HepG2 (cell line): ENCODE measurements around the gene CEP131. TPM values are rescaled to one million over a fixed set of nuclear protein-coding genes. Genes with fewer than 3 reads are reported as not detected.

Experiments used
- CEBPB ChIP-seq: IDR thresholded peaks from 2 replicates; pipeline ENCODE4 v1.6.1; 2011; ENCODE audit warnings: low read depth, low read length, improper control_type of control experiment, borderline replicate concordance
- DPF2 ChIP-seq: sonication (generic); formaldehyde crosslinking; IDR thresholded peaks from 2 replicates; pipeline ENCODE4 v1.4.0; 2020; ENCODE audit warnings: mild to moderate bottlenecking, low read depth, missing genetic modification reagents, borderline replicate concordance
- EP300 ChIP-seq, 3 experiments: sonication (generic) in 1 of 3; formaldehyde crosslinking in 1 of 3; IDR thresholded peaks; 2 replicates each; pipeline versions ENCODE4 v1.5.1 to v1.6.1; 2011 to 2020; ENCODE audit warnings: low read depth in 2 of 3, low read length in 2 of 3, borderline replicate concordance in 1 of 3, improper control_type of control experiment in 1 of 3, mild to moderate bottlenecking in 1 of 3, missing genetic modification reagents in 1 of 3, moderate library complexity in 1 of 3
- IKZF4 ChIP-seq: sonication (generic); formaldehyde crosslinking; IDR thresholded peaks from 2 replicates; pipeline ENCODE4 v1.5.1; 2020; ENCODE audit warnings: borderline replicate concordance, mild to moderate bottlenecking, low read depth, missing genetic modification reagents; ENCODE audit errors: not compliant biosample characterization
- NFE2L2 ChIP-seq: fragments of 150-350 bp; IDR thresholded peaks from 2 replicates; pipeline ENCODE4 v1.6.1; 2014; ENCODE audit warnings: low read length
- NR1H2 ChIP-seq: sonication (generic); formaldehyde crosslinking; IDR thresholded peaks from 2 replicates; pipeline ENCODE4 v1.8.1; 2022; ENCODE audit warnings: low read depth, missing genetic modification reagents, borderline replicate concordance
- PTBP1 ChIP-seq: fragments of 200-400 bp; formaldehyde crosslinking; IDR thresholded peaks from 2 replicates; pipeline ENCODE4 v1.6.1; 2018; ENCODE audit warnings: low read length, low read depth; ENCODE audit not compliant: poor library complexity, severe bottlenecking
- SNRNP70 ChIP-seq: fragments of 200-400 bp; formaldehyde crosslinking; IDR thresholded peaks from 2 replicates; pipeline ENCODE4 v1.6.1; 2017; ENCODE audit warnings: mild to moderate bottlenecking, low read depth, low read length, moderate library complexity
- TFDP2 ChIP-seq: sonication (generic); formaldehyde crosslinking; IDR thresholded peaks from 2 replicates; pipeline ENCODE4 v1.4.0; 2020; ENCODE audit warnings: missing genetic modification reagents
- ZFP1 ChIP-seq: IDR thresholded peaks from 2 replicates; pipeline ENCODE4 v1.6.1; 2016
- ZNF136 ChIP-seq: sonication (generic); formaldehyde crosslinking; IDR thresholded peaks from 2 replicates; pipeline ENCODE4 v1.8.1; 2022; ENCODE audit warnings: low read depth, mild to moderate bottlenecking, moderate library complexity, missing genetic modification reagents
- ZNF274 ChIP-seq: sonication (generic); formaldehyde crosslinking; IDR thresholded peaks from 2 replicates; pipeline ENCODE4 v1.5.1; 2020; ENCODE audit warnings: mild to moderate bottlenecking, missing genetic modification reagents
- ZNF331 ChIP-seq: sonication (generic); formaldehyde crosslinking; IDR thresholded peaks from 2 replicates; pipeline ENCODE4 v1.4.0; 2020; ENCODE audit warnings: missing genetic modification reagents
- ZNF468 ChIP-seq: sonication (generic); formaldehyde crosslinking; IDR thresholded peaks from 2 replicates; pipeline ENCODE4 v1.8.0; 2022; ENCODE audit warnings: mild to moderate bottlenecking, moderate library complexity, missing genetic modification reagents
- ZNF484 ChIP-seq: sonication (generic); formaldehyde crosslinking; IDR thresholded peaks from 2 replicates; pipeline ENCODE4 v1.5.1; 2020; ENCODE audit warnings: mild to moderate bottlenecking, low read depth, missing genetic modification reagents, borderline replicate concordance
- ZNF558 ChIP-seq: sonication (generic); formaldehyde crosslinking; IDR thresholded peaks from 2 replicates; pipeline ENCODE4 v1.9.0; 2022; ENCODE audit warnings: mild to moderate bottlenecking, missing genetic modification reagents, borderline replicate concordance
- ZNF724P ChIP-seq: sonication (generic); formaldehyde crosslinking; IDR thresholded peaks from 2 replicates; pipeline ENCODE4 v1.8.0; 2022; ENCODE audit warnings: missing genetic modification reagents, borderline replicate concordance
- ZNF777 ChIP-seq: sonication (generic); formaldehyde crosslinking; IDR thresholded peaks from 2 replicates; pipeline ENCODE4 v1.4.0; 2020; ENCODE audit warnings: missing genetic modification reagents
- polyA plus RNA-seq, 8 experiments: library from polyadenylated mRNA; depleted of rRNA in 3 of 8; stranded (reverse) in 7 of 8; unstranded in 1 of 8; fragments of >200 nt; fragmentation: Illumina TruSeq in 4 of 8; extraction: Trizol in 4 of 8; gene quantifications; 2 replicates each; pipeline versions ENCODE4 v1.2.1 to v1.2.3, GENCODE V29; 2011 to 2016; ENCODE audit warnings: low read depth in 4 of 8, missing spikeins in 1 of 8, mixed read lengths in 1 of 8; ENCODE audit not compliant: insufficient read depth in 1 of 8
- total RNA-seq, 5 experiments: library from RNA; depleted of rRNA; stranded (reverse); fragments of >200 nt; fragmentation: Illumina TruSeq; extraction: Trizol; gene quantifications; 2 replicates each; pipeline ENCODE4 v1.2.3, GENCODE V29; 2016; ENCODE audit warnings: low read depth in 1 of 5
- TF ChIP-seq, protein P1 (sequence below): sonication (generic); formaldehyde crosslinking; IDR thresholded peaks from 2 replicates; pipeline ENCODE4 v1.5.0; 2020; ENCODE audit warnings: mild to moderate bottlenecking, missing genetic modification reagents
- TF ChIP-seq, protein P2 (sequence below): sonication (generic); formaldehyde crosslinking; IDR thresholded peaks from 2 replicates; pipeline ENCODE4 v1.8.1; 2022; ENCODE audit warnings: low read depth, mild to moderate bottlenecking, missing genetic modification reagents
- TF ChIP-seq, protein P3 (sequence below): conservative IDR thresholded peaks from 2 replicates; pipeline ENCODE4 v1.6.1; 2018; ENCODE audit warnings: missing genetic modification reagents

CEP131 gene
- total and polyA plus RNA-seq, 2 of the 13 experiments (the other 11 are each of a cell fraction or from before 2014, with no cell fraction given): 5.0 to 16.8 TPM

DNA sequence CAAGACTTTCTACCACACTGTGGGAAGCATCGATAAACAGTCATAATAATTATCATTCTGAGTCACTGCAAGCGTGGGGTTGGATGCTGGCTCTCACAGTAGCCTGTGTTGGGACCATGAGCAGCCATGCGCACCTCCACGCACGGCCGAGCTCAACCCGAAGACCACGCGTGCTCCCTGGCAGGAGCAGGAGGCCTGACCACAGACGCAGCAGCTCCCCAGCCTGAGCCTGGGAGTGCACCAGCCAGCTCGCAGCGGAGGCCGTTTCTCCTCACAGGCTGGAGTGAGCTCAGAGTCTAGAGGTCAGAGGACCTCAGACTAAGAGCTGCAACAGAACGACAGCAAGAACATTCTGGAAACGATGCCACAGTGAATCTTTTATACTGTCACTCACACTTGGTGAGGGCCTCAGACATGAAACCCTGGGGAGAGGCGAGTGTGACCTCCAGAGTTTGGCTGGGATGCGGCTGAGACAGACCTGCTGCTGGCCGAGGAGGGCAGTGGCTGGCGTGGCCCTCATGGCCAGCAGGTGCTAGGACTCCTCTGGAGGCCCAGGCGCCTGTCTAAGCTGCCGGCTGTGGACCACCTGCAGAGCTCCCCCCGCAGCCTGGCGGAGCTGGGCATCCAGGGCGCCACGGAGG is 22.4 kb upstream of the CEP131 start (continued):
- TF ChIP-seq, protein P1, sequence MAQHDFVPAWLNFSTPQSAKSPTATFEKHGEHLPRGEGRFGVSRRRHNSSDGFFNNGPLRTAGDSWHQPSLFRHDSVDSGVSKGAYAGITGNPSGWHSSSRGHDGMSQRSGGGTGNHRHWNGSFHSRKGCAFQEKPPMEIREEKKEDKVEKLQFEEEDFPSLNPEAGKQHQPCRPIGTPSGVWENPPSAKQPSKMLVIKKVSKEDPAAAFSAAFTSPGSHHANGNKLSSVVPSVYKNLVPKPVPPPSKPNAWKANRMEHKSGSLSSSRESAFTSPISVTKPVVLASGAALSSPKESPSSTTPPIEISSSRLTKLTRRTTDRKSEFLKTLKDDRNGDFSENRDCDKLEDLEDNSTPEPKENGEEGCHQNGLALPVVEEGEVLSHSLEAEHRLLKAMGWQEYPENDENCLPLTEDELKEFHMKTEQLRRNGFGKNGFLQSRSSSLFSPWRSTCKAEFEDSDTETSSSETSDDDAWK (CRISPR knock-in tag): no peak
- TF ChIP-seq ZNF136 (CRISPR knock-in tag) (no peak), CEBPB (no peak), NR1H2 (no peak), TFDP2 (CRISPR knock-in tag) (no peak), ZNF724P (CRISPR knock-in tag) (no peak), EP300 (IDR thresholded peaks at IDR 0.05; ENCODE audit: low read depth in 2 of 2, low read length in 2 of 2) (no peak), EP300 (CRISPR knock-in tag; IDR thresholded peaks at IDR 0.05; ENCODE audit: borderline replicate concordance) (no peak), ZNF558 (no peak), ZNF274 (CRISPR knock-in tag) (no peak), ZNF484 (0 out of 2 replicates have a peak, but pooled peaks have one; percentile 40), SNRNP70 (no peak), DPF2 (0 out of 2 replicates have a peak, but pooled peaks have one; percentile 32), ZNF777 (CRISPR knock-in tag) (no peak), NFE2L2 (no peak), ZFP1 (CRISPR knock-in tag) (no peak), PTBP1 (no peak), IKZF4 (CRISPR knock-in tag) (no peak), ZNF331 (CRISPR knock-in tag) (no peak), ZNF468 (CRISPR knock-in tag) (no peak)
- TF ChIP-seq, protein P2, sequence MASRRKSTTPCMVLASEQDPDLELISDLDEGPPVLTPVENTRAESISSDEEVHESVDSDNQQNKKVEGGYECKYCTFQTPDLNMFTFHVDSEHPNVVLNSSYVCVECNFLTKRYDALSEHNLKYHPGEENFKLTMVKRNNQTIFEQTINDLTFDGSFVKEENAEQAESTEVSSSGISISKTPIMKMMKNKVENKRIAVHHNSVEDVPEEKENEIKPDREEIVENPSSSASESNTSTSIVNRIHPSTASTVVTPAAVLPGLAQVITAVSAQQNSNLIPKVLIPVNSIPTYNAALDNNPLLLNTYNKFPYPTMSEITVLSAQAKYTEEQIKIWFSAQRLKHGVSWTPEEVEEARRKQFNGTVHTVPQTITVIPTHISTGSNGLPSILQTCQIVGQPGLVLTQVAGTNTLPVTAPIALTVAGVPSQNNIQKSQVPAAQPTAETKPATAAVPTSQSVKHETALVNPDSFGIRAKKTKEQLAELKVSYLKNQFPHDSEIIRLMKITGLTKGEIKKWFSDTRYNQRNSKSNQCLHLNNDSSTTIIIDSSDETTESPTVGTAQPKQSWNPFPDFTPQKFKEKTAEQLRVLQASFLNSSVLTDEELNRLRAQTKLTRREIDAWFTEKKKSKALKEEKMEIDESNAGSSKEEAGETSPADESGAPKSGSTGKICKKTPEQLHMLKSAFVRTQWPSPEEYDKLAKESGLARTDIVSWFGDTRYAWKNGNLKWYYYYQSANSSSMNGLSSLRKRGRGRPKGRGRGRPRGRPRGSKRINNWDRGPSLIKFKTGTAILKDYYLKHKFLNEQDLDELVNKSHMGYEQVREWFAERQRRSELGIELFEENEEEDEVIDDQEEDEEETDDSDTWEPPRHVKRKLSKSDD (CRISPR knock-in tag): 0 out of 2 replicates have a peak, but pooled peaks have one; percentile 10
- TF ChIP-seq, protein P3, sequence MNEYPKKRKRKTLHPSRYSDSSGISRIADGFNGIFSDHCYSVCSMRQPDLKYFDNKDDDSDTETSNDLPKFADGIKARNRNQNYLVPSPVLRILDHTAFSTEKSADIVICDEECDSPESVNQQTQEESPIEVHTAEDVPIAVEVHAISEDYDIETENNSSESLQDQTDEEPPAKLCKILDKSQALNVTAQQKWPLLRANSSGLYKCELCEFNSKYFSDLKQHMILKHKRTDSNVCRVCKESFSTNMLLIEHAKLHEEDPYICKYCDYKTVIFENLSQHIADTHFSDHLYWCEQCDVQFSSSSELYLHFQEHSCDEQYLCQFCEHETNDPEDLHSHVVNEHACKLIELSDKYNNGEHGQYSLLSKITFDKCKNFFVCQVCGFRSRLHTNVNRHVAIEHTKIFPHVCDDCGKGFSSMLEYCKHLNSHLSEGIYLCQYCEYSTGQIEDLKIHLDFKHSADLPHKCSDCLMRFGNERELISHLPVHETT (CRISPR knock-in tag): no peak
